ENCODE measurements around the gene CDH16. TPM values are rescaled to one million over a fixed set of nuclear protein-coding genes. Genes with fewer than 3 reads are reported as not detected.

CDH16 gene
- polyA plus RNA-seq, 1 donor: 7.9 TPM

DNA sequence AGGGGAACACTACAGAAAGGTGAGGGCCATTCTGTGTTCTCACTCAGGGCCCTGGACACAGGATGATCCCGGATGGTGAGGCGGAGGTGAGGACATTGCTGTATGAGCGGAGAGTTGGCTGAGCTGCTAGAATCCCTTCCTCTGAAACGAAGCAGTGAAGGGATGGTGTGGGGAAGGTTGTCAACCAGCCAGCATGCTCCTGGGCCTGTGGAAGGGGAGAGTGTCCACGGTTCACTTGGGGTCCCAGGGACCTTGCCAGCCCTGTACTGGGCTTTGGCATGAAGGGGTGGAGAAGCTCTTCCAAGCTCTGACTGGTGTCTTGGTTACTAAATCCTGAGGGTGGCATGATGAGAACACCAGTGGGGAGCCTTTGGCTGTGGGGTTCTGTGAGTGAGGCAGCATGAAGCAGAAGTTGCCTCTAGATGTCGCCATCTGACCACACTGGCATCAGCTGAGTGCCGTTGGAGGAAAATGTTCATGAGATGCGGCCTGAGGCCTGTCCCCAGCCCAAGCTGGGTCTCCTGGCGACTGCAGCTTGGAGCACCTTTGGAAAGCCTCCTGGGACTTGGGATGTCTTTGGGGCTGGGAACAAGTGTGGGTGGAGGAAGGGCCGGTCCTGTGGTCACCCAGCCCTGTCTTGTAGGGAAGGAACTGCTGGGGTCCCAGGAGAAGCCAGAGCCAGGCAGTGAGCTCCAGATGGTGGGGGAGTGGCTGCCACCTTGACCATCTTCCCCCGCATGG, 23.6 kb downstream of the CDH16 start:
- H3K9me3 ChIP-seq (ENCODE audit: control insufficient read depth, low read depth, low read length): no peaks in the 10 kb centered on the region
- no peaks in the 10 kb centered on the region for H3K27me3 ChIP-seq (ENCODE audit: control insufficient read depth, insufficient read depth, low read length)
- no peaks in the 10 kb centered on the region for H3K36me3 ChIP-seq (ENCODE audit: control insufficient read depth, insufficient read depth, low read length)
- no CpG with 5 or more reads among the region's 11 CpGs for WGBS (ENCODE audit: insufficient coverage, low lambda C conversion rate)
- H3K4me3 ChIP-seq (ENCODE audit: low read length): no peak overlapping the region
- DNase-seq: peak; percentile 73 to 75
- H3K27ac ChIP-seq (ENCODE audit: low read length): no peak overlapping the region
- peaks cover 33% of the 10 kb centered on the region for H3K4me1 ChIP-seq (ENCODE audit: control insufficient read depth, insufficient read depth, low read length)

GRCh38 chr16:66894055-66894454, 24.6 kb downstream of the CDH16 start:
- Histone ChIP-seq H3K9me3 (ENCODE audit: control insufficient read depth, low read depth, low read length) (no peaks in the 10 kb centered on the region), H3K36me3 (ENCODE audit: control insufficient read depth, insufficient read depth, low read length) (no peaks in the 10 kb centered on the region), H3K4me1 (ENCODE audit: control insufficient read depth, insufficient read depth, low read length) (peaks cover 22% of the 10 kb centered on the region), H3K27me3 (ENCODE audit: control insufficient read depth, insufficient read depth, low read length) (no peaks in the 10 kb centered on the region), H3K4me3 (ENCODE audit: low read length) (no peak overlapping the region), H3K27ac (ENCODE audit: low read length) (no peak overlapping the region)
- no peak for DNase-seq
- no CpG with 5 or more reads among the region's 2 CpGs for WGBS (ENCODE audit: insufficient coverage, low lambda C conversion rate)

- no peaks in the 10 kb centered on the region for H3K27me3 ChIP-seq (ENCODE audit: control insufficient read depth, insufficient read depth, low read length)
- H3K27ac ChIP-seq (ENCODE audit: low read length): no peak overlapping the region
- DNase-seq: no peak
- peaks cover 15% of the 10 kb centered on the region for H3K4me1 ChIP-seq (ENCODE audit: control insufficient read depth, insufficient read depth, low read length)
- no peak overlapping the region for H3K4me3 ChIP-seq (ENCODE audit: low read length)
- no CpG with 5 or more reads among the region's 6 CpGs for WGBS (ENCODE audit: insufficient coverage, low lambda C conversion rate)
- H3K36me3 ChIP-seq (ENCODE audit: control insufficient read depth, insufficient read depth, low read length): peaks cover 4% of the 10 kb centered on the region
- H3K9me3 ChIP-seq (ENCODE audit: control insufficient read depth, low read depth, low read length): no peaks in the 10 kb centered on the region
Measured at GRCh38 chr16:66891797-66892196, 26.9 kb downstream of the CDH16 start.

DNA sequence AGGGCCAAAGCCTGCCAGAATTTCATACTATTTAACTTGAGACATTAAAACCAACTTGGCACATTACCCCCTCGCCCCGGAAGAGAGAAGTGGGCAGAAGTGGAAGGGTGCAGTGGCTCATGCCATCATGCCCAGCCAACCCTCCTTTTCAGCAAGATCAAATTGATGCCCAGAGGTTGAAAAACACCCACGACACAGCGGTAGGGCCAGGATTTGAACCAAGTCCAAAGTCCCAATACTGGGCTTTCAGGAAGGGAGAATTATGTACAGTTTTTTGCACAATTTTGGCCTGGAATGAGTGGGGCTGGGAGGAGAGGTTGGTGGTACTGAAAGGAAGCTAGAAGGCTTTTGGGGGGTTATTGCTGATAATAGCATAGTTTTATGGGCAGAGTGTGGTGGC, 27.3 kb downstream of the CDH16 start:
- no CpG with 5 or more reads among the region's 4 CpGs for WGBS (ENCODE audit: insufficient coverage, low lambda C conversion rate)
- Histone ChIP-seq H3K27ac (ENCODE audit: low read length) (no peak overlapping the region), H3K27me3 (ENCODE audit: control insufficient read depth, insufficient read depth, low read length) (no peaks in the 10 kb centered on the region), H3K4me3 (ENCODE audit: low read length) (no peak overlapping the region), H3K4me1 (ENCODE audit: control insufficient read depth, insufficient read depth, low read length) (peaks cover 11% of the 10 kb centered on the region), H3K36me3 (ENCODE audit: control insufficient read depth, insufficient read depth, low read length) (peaks cover 4% of the 10 kb centered on the region), H3K9me3 (ENCODE audit: control insufficient read depth, low read depth, low read length) (no peaks in the 10 kb centered on the region)
- no peak for DNase-seq

- 100% methylated on average over 1 of the region's 2 CpGs for WGBS (ENCODE audit: insufficient coverage, low lambda C conversion rate)
- H3K4me3 ChIP-seq (ENCODE audit: low read length): no peak overlapping the region
- no peak overlapping the region for H3K27ac ChIP-seq (ENCODE audit: low read length)
- peaks cover 6% of the 10 kb centered on the region for H3K36me3 ChIP-seq (ENCODE audit: control insufficient read depth, insufficient read depth, low read length)
- no peaks in the 10 kb centered on the region for H3K9me3 ChIP-seq (ENCODE audit: control insufficient read depth, low read depth, low read length)
- H3K27me3 ChIP-seq (ENCODE audit: control insufficient read depth, insufficient read depth, low read length): no peaks in the 10 kb centered on the region
- H3K4me1 ChIP-seq (ENCODE audit: control insufficient read depth, insufficient read depth, low read length): peaks cover 6% of the 10 kb centered on the region
- DNase-seq: no peak
Measured at GRCh38 chr16:66890799-66891198, 27.9 kb downstream of the CDH16 start.

DNA sequence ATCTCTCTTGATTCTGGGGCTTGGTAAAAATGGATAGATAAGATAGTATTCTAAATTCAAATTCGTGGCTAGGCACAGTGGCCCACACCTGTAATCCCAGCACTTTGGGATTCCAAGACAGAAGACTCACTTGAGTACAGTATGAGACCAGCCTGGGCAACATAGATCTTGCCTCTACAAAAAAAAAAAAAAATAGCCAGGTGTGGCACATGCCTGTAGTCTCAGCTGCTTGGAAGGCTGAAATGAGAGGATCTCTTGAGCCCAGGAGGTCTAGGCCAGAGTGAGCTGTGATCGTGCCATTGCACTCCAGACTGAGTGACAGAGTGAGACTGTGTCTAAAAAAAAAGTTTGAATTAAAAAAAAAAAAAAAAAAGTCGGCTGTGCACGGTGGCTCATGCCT, 29.1 kb downstream of the CDH16 start:
- no peaks in the 10 kb centered on the region for H3K4me1 ChIP-seq (ENCODE audit: control insufficient read depth, insufficient read depth, low read length)
- WGBS (ENCODE audit: insufficient coverage, low lambda C conversion rate): no CpG with 5 or more reads among the region's 4 CpGs
- H3K4me3 ChIP-seq (ENCODE audit: low read length): no peak overlapping the region
- H3K27ac ChIP-seq (ENCODE audit: low read length): no peak overlapping the region
- H3K36me3 ChIP-seq (ENCODE audit: control insufficient read depth, insufficient read depth, low read length): peaks cover 16% of the 10 kb centered on the region
- H3K9me3 ChIP-seq (ENCODE audit: control insufficient read depth, low read depth, low read length): no peaks in the 10 kb centered on the region
- DNase-seq: no peak
- no peaks in the 10 kb centered on the region for H3K27me3 ChIP-seq (ENCODE audit: control insufficient read depth, insufficient read depth, low read length)

GRCh38 chr16:66888647-66889615, 29.8 kb downstream of the CDH16 start:
- Histone ChIP-seq H3K9me3 (ENCODE audit: control insufficient read depth, low read depth, low read length) (no peaks in the 10 kb centered on the region), H3K36me3 (ENCODE audit: control insufficient read depth, insufficient read depth, low read length) (peaks cover 21% of the 10 kb centered on the region), H3K27me3 (ENCODE audit: control insufficient read depth, insufficient read depth, low read length) (no peaks in the 10 kb centered on the region), H3K4me3 (ENCODE audit: low read length) (no peak overlapping the region), H3K27ac (ENCODE audit: low read length) (no peak overlapping the region), H3K4me1 (ENCODE audit: control insufficient read depth, insufficient read depth, low read length) (no peaks in the 10 kb centered on the region)
- 93% methylated on average over 2 of the region's 6 CpGs for WGBS (ENCODE audit: insufficient coverage, low lambda C conversion rate)
- no peak for DNase-seq

DNA sequence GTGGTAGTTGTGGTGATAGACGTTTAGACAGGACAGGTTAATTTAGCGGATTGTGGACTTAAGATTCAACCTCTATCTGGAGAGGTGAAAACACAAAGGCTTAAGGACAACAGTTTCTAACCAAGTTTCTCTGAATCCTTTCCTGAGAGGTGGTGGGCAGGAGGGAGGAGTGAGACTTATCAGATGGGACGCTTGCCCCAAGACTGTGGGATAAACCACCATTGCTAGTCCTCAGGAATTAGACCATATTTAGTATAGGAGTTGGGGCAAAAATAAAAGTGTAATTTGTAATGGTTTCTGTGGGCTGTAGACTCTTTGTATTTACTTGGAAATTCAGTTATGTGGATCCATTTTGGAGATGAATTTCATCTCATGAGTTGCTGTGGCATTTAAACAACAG, 31.8 kb downstream of the CDH16 start:
- DNase-seq: no peak
- no peaks in the 10 kb centered on the region for H3K9me3 ChIP-seq (ENCODE audit: control insufficient read depth, low read depth, low read length)
- 100% methylated on average over 1 of the region's 3 CpGs for WGBS (ENCODE audit: insufficient coverage, low lambda C conversion rate)
- no peak overlapping the region for H3K27ac ChIP-seq (ENCODE audit: low read length)
- H3K4me1 ChIP-seq (ENCODE audit: control insufficient read depth, insufficient read depth, low read length): no peaks in the 10 kb centered on the region
- H3K27me3 ChIP-seq (ENCODE audit: control insufficient read depth, insufficient read depth, low read length): no peaks in the 10 kb centered on the region
- H3K36me3 ChIP-seq (ENCODE audit: control insufficient read depth, insufficient read depth, low read length): peaks cover 24% of the 10 kb centered on the region
- H3K4me3 ChIP-seq (ENCODE audit: low read length): no peak overlapping the region

- 60% methylated on average over 1 of the region's 2 CpGs for WGBS (ENCODE audit: insufficient coverage, low lambda C conversion rate)
- DNase-seq: no peak
- H3K27me3 ChIP-seq (ENCODE audit: control insufficient read depth, insufficient read depth, low read length): no peaks in the 10 kb centered on the region
- H3K4me3 ChIP-seq (ENCODE audit: low read length): no peak overlapping the region
- H3K9me3 ChIP-seq (ENCODE audit: control insufficient read depth, low read depth, low read length): no peaks in the 10 kb centered on the region
- no peak overlapping the region for H3K27ac ChIP-seq (ENCODE audit: low read length)
- peaks cover 24% of the 10 kb centered on the region for H3K36me3 ChIP-seq (ENCODE audit: control insufficient read depth, insufficient read depth, low read length)
- peaks cover 5% of the 10 kb centered on the region for H3K4me1 ChIP-seq (ENCODE audit: control insufficient read depth, insufficient read depth, low read length)
Measured at GRCh38 chr16:66886321-66886720, 32.4 kb downstream of the CDH16 start.

DNA sequence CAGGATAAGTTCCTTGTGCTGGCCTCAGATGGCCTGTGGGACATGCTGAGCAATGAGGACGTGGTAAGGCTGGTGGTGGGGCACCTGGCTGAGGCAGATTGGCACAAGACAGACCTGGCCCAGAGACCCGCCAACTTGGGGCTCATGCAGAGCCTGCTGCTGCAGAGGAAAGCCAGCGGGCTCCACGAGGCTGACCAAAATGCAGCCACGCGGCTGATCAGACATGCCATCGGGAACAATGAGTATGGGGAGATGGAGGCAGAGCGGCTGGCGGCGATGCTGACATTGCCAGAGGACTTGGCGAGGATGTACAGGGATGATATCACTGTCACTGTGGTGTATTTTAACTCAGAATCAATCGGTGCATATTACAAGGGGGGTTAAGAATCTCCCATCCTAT, 33.2 kb downstream of the CDH16 start:
- Histone ChIP-seq H3K4me3 (ENCODE audit: low read length) (no peak overlapping the region), H3K9me3 (ENCODE audit: control insufficient read depth, low read depth, low read length) (peaks cover 5% of the 10 kb centered on the region), H3K27me3 (ENCODE audit: control insufficient read depth, insufficient read depth, low read length) (no peaks in the 10 kb centered on the region), H3K27ac (ENCODE audit: low read length) (no peak overlapping the region), H3K36me3 (ENCODE audit: control insufficient read depth, insufficient read depth, low read length) (peaks cover 24% of the 10 kb centered on the region), H3K4me1 (ENCODE audit: control insufficient read depth, insufficient read depth, low read length) (peaks cover 5% of the 10 kb centered on the region)
- no peak for DNase-seq
- WGBS (ENCODE audit: insufficient coverage, low lambda C conversion rate): no CpG with 5 or more reads among the region's 12 CpGs

All from large intestine (tissue), 3 donors.